Vagina (tissue), 2 donors: ENCODE measurements around the gene TMEM39B. TPM values are rescaled to one million over a fixed set of nuclear protein-coding genes. Genes with fewer than 3 reads are reported as not detected.

Source experiments
- DNase-seq, 2 donors: peaks; one replicate each; pipeline ENCODE4 v3.0.0-alpha.2; 2017; ENCODE audit errors: extremely low spot score in 2 of 2
- H3K27ac ChIP-seq: fragments of 200-600 bp; sonication (generic); one replicate; pipeline ENCODE4 v1.5.1; 2019
- H3K27me3 ChIP-seq: fragments of 200-600 bp; sonication (generic); one replicate; pipeline ENCODE4 v1.5.1; 2019
- H3K36me3 ChIP-seq, 2 donors: fragments of 200-600 bp; sonication (generic); one replicate each; pipeline ENCODE4 v1.5.1; 2017 to 2019
- H3K4me1 ChIP-seq: fragments of 200-600 bp; sonication (generic); one replicate; pipeline ENCODE4 v1.5.1; 2019
- H3K4me3 ChIP-seq, 2 donors: fragments of 200-600 bp; sonication (generic); 1 replicate in 1 of 2; 2 replicates in 1 of 2; pipeline ENCODE4 v1.5.1; 2016 to 2019
- H3K9me3 ChIP-seq: fragments of 200-600 bp; sonication (generic); one replicate; pipeline ENCODE4 v1.5.1; 2019
- POLR2A ChIP-seq, 2 donors: fragments of 450-650 bp; IDR thresholded peaks; one replicate each; pipeline ENCODE4 v1.6.1; 2017; ENCODE audit warnings: antibody characterized with exemption in 2 of 2, mild to moderate bottlenecking in 2 of 2, moderate library complexity in 2 of 2
- POLR2AphosphoS5 ChIP-seq, 2 donors: sonication (generic); formaldehyde crosslinking; IDR thresholded peaks; one replicate each; pipeline ENCODE4 v1.9.0; 2017; ENCODE audit warnings: antibody characterized with exemption in 2 of 2, mild to moderate bottlenecking in 2 of 2, low read depth in 1 of 2; ENCODE audit not compliant: insufficient read depth in 1 of 2
- intact Hi-C: fragments of 100-400 bp; cut with DNase I; formaldehyde crosslinking; loops from one replicate; pipeline ENCODE4 v1.15.1; 2023
- total RNA-seq: library from RNA; depleted of rRNA; stranded (reverse); fragments of >200 nt; gene quantifications from one replicate; pipeline ENCODE4 v1.2.3, GENCODE V29; 2016
- TF ChIP-seq, protein P1 (sequence below), 3 experiments: fragments of 450-650 bp in 2 of 3; fragments of 200-600 bp in 1 of 3; sonication (generic) in 1 of 3; IDR thresholded peaks; one replicate each; pipeline ENCODE4 v1.5.1; 2017 to 2019; ENCODE audit warnings: antibody characterized with exemption in 3 of 3, mild to moderate bottlenecking in 2 of 3, moderate library complexity in 2 of 3

Gene TMEM39B
- total RNA-seq, 1 donor from 2014 or later: 8.3 TPM

DNA sequence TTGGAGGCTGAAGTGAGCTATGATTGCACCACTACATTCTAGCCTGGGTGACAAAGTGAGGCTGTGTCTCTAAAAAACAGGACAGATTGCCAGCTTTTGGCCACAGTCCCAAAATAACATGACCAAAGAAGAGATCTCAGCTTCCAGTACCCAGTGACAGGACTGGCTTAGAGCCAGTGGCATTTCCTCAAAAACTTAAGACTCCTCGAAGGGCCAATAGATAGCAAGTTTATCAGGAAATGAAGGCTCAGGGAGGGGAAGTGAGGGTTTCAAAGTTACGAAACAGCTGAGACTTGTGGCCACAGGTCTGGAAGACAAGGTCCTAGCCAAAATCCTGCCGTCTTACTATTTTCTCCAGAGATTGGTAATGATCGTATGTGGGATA, 6.3 kb upstream of the TMEM39B start:
- Histone ChIP-seq H3K4me1 (peaks cover 30% of the 10 kb centered on the region), H3K27ac (no peak overlapping the region), H3K4me3 (no peak overlapping the region), H3K27me3 (no peaks in the 10 kb centered on the region), H3K9me3 (no peaks in the 10 kb centered on the region), H3K36me3 (peaks cover 0 to under 1% of the 10 kb centered on the region in 2 donors)
- DNase-seq: no peak
- TF ChIP-seq, protein P1, sequence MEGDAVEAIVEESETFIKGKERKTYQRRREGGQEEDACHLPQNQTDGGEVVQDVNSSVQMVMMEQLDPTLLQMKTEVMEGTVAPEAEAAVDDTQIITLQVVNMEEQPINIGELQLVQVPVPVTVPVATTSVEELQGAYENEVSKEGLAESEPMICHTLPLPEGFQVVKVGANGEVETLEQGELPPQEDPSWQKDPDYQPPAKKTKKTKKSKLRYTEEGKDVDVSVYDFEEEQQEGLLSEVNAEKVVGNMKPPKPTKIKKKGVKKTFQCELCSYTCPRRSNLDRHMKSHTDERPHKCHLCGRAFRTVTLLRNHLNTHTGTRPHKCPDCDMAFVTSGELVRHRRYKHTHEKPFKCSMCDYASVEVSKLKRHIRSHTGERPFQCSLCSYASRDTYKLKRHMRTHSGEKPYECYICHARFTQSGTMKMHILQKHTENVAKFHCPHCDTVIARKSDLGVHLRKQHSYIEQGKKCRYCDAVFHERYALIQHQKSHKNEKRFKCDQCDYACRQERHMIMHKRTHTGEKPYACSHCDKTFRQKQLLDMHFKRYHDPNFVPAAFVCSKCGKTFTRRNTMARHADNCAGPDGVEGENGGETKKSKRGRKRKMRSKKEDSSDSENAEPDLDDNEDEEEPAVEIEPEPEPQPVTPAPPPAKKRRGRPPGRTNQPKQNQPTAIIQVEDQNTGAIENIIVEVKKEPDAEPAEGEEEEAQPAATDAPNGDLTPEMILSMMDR (IDR thresholded peaks at IDR 0.05): no peak
- peak in 1 of 2 donors; percentile 87 for TF ChIP-seq POLR2AphosphoS5 (IDR thresholded peaks at IDR 0.05; ENCODE audit: insufficient read depth in 1 of 2, low read depth in 1 of 2)
- intact Hi-C loops: loop anchor here (10.0 kb wide), 2 partner anchors 92 to 282 kb away; no protein-coding TSS in a partner anchor

DNA sequence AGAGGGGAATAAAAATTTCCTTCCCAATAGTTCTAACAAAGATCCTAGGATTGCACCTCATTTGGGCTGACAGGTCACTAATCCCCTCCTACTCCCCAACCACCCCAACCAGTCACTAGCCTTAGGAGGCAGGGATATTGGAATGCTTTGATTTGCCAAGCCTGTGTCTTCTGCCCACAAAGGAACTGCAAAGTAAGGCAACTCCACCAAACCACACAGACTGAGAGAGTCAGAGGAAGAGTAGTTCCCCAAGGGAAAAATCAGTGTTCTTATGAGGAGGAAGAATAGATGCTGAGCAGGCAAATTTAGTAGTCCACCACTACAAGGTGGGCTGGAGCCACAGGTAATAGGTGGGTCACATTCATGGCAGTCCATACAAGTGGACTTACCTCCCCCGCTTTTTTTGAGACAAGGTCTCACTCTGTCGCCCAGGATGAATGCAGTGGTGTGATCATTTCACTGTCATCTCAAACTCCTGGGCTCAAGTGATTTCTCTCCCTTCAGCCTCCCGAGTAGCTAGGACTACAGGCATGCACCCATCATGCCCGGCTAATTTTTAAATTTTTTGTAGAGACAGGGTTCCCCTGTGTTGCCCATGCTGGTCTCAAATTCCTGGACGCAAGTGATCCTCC, 3.7 kb upstream of the TMEM39B start:
- Histone ChIP-seq H3K9me3 (no peaks in the 10 kb centered on the region), H3K4me3 (no peak overlapping the region), H3K4me1 (peaks cover 30% of the 10 kb centered on the region), H3K27ac (no peak overlapping the region), H3K27me3 (no peaks in the 10 kb centered on the region), H3K36me3 (no peaks in the 10 kb centered on the region)
- intact Hi-C loops: loop anchor here (10.0 kb wide), 2 partner anchors 94 to 284 kb away; no protein-coding TSS in a partner anchor
- no peak for TF ChIP-seq POLR2AphosphoS5 (IDR thresholded peaks at IDR 0.05; ENCODE audit: insufficient read depth in 1 of 2, low read depth in 1 of 2)
- TF ChIP-seq POLR2A (IDR thresholded peaks at IDR 0.05): no peak
- TF ChIP-seq, protein P1 (IDR thresholded peaks at IDR 0.05): no peak
- DNase-seq: no peak

DNA sequence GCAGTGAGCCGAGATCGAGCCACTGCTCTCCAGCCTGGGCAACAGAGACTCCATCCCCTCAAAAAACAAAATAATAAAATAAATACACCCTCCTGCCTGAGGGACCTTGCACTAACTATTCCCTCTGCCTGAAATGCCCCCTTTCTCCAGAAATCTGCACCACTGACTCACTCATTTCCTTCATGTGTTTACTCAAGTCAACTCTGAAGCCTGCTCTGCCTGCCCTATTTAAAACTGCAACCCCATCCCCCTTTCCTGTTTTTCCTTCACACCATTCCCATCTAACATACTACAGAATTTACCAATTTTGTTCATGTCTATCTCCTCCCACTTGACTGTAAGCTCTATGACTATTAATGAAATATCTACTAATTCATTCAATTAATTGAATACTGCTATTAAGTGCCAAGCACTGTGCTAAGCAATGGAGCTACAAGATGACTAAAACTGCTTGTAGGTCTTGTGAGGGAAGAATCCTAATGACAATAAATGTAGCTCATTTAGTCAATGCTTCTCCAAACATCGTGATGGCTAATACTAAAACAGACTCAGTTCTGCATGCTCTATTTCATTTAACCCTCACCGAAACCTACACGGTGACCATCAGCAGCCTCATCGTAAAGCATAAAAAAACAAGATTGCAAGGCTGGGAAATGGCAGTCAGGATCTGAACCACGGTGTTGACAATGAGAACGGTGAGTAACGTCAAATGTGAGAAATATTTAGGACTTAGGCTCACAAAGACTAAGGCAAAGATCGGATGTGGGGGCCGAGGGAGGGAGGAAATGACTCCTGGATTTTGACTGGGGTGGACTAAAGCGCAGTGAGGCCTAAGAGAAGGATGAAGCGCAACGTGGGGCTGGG, 749 bp upstream of the TMEM39B start:
- Histone ChIP-seq H3K27ac (peak overlapping the region; percentile 90), H3K4me3 (peak overlapping the region; percentile 68 to 78), H3K27me3 (no peaks in the 10 kb centered on the region), H3K4me1 (peaks cover 23% of the 10 kb centered on the region), H3K9me3 (no peaks in the 10 kb centered on the region), H3K36me3 (peaks cover 0 to 20% of the 10 kb centered on the region in 2 donors)
- intact Hi-C loops: no loop called here
- TF ChIP-seq POLR2A (IDR thresholded peaks at IDR 0.05) (no peak), POLR2AphosphoS5 (IDR thresholded peaks at IDR 0.05; ENCODE audit: insufficient read depth in 1 of 2, low read depth in 1 of 2) (no peak)
- TF ChIP-seq, protein P1 (IDR thresholded peaks at IDR 0.05): no peak
- DNase-seq: no peak

DNA sequence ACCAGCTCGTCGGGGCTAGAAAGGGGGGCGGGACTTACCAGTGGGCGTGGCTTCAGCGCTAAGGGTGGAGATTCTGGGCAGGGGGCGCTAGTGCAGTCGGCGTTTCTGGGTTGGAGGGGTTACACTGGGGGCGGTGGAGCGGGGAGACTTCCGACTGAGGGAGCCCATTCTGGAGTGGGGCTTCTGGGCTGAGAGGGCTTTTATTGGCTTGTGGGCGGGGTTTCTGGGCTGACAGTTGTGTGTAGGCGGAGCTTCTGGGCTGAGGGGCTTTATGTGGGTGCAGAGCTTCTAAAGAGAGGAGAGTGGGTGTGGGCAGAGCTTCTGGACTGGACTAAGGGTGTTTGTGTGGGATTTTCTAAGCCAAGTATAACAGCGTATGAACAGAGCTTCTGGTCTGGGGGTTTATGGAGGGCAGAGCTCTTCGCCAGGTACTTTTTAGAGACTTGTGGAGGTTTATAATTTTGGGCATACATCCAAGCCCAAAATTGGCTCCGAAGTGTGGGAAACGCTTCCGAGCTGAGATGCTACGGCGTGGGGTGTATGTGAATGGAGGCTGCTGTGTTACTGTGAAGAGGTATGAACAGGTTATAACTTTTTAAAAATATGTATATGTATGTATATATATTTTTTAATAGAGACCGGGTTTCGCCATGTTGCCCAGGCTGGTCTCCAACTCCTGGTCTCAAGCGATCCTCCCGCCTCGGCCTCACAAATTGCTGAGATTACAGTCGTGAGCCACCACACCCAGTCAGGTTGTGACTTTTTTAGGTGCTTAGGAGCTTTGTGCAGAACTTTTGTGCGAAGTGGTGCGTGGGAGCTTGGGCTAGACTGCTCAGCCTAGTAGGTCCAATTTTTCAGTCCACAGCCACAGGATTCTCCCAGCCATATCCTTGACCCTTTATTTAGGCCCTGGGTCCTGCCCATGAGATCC, 825 bp downstream of the TMEM39B start:
- Histone ChIP-seq H3K4me3 (peak overlapping the region; percentile 68 to 78), H3K4me1 (peaks cover 19% of the 10 kb centered on the region), H3K36me3 (peaks cover 0 to 36% of the 10 kb centered on the region in 2 donors), H3K27ac (peak overlapping the region; percentile 90), H3K9me3 (no peaks in the 10 kb centered on the region), H3K27me3 (no peaks in the 10 kb centered on the region)
- DNase-seq: peak in 1 of 2 donors; percentile 92
- intact Hi-C loops: no loop called here
- TF ChIP-seq POLR2AphosphoS5 (IDR thresholded peaks at IDR 0.05; ENCODE audit: insufficient read depth in 1 of 2, low read depth in 1 of 2) (no peak), POLR2A (IDR thresholded peaks at IDR 0.05) (no peak)
- TF ChIP-seq, protein P1 (IDR thresholded peaks at IDR 0.05): no peak
